Psoas muscle (tissue), 8 donors: ENCODE measurements around the gene TOX4. TPM values are rescaled to one million over a fixed set of nuclear protein-coding genes. Genes with fewer than 3 reads are reported as not detected.
"Not testable (repeated sequence)": the region's sequence is repeated elsewhere in the genome, so short reads cannot be mapped to it uniquely, and the experiment has no call there.

ENCODE experiments used
- ATAC-seq, 4 donors: fragments of 200-7000 bp; cut with Tn5 transposase; one replicate each; pipeline ENCODE4 v1.9.1; 2020; ENCODE audit warnings: moderate library complexity in 3 of 4, mild to moderate bottlenecking in 2 of 4
- DNase-seq, 2 donors: peaks; one replicate each; pipeline ENCODE4 v3.0.0-alpha.2; 2020
- H3K27ac ChIP-seq: fragments of 200-600 bp; one replicate; pipeline ENCODE4 v1.8.0; 2022
- H3K27me3 ChIP-seq, 3 donors: fragments of 200-600 bp in 1 of 3; one replicate each; pipeline versions ENCODE4 v1.6.1 to v1.8.0; 2013 to 2022; ENCODE audit warnings: low read length in 2 of 3, mild to moderate bottlenecking in 2 of 3, moderate library complexity in 1 of 3; ENCODE audit not compliant: insufficient read depth in 3 of 3
- H3K36me3 ChIP-seq, 2 donors: fragments of 200-600 bp in 1 of 2; one replicate each; pipeline versions ENCODE4 v1.6.1 to v1.8.0; 2013 to 2022; ENCODE audit warnings: low read depth in 1 of 2, mild to moderate bottlenecking in 1 of 2, moderate library complexity in 1 of 2; ENCODE audit not compliant: insufficient read depth in 1 of 2
- H3K4me1 ChIP-seq: fragments of 200-600 bp; one replicate; pipeline ENCODE4 v1.8.0; 2022
- H3K4me3 ChIP-seq: fragments of 200-600 bp; one replicate; pipeline ENCODE4 v1.8.0; 2022; ENCODE audit warnings: mild to moderate bottlenecking
- H3K9me3 ChIP-seq: fragments of 200-600 bp; one replicate; pipeline ENCODE4 v1.8.0; 2022
- CTCF ChIP-seq: fragments of 200-600 bp; IDR thresholded peaks from one replicate; pipeline ENCODE4 v1.8.0; 2022; ENCODE audit warnings: antibody characterized with exemption
- WGBS, 3 donors: extraction: QIAGEN DNeasy Blood & Tissue Kit; methylation state at CpG; one replicate each; pipeline versions ENCODE4 v1.1.6 to v1.1.7; 2013; 5-methylcytosine and 5-hydroxymethylcytosine counted together
- intact Hi-C, 2 donors: fragments of 100-400 bp; cut with DNase I; formaldehyde crosslinking; loops; one replicate each; pipeline versions ENCODE4 v1.11.0 to v1.14.2; 2022
- polyA plus RNA-seq, 3 donors: library from polyadenylated mRNA; stranded (reverse); fragments of 200-250 nt; gene quantifications; one replicate each; pipeline ENCODE4 v1.2.3, GENCODE V29; 2013
- total RNA-seq, 4 donors: library from RNA; stranded (reverse); fragmentation: NEBNext Ultra II Directional in 2 of 4; extraction: Animal tissue kit (Norgen Biotek cat#: 25700) in 2 of 4; gene quantifications; one replicate each; pipeline versions ENCODE4 v1.2.1 to v1.2.4, GENCODE V29; 2021 to 2023
- donor health status: healthy with polysubstance abuse.
- donor health status: DM: no; HTN: no; CAD: no; lungs with moderate emphysema.
- donor health status: Bipolar disorder and iron deficiency.
- donor health status: healthy.
- donor health status: DM: yes; HTN: yes; CAD: no.
- donor health status: DM: no; HTN: no; CAD: no.
- donor health status: DM: no; HTN: no; CAD: no.
- donor health status: DM: yes; HTN: yes; CAD: no.

Gene TOX4
- total and polyA plus RNA-seq, 7 donors = 37.0 to 146 (median 98.8) TPM

GRCh38 chr14:21539189-21539940 is 62.4 kb downstream of the TOX4 start:
- ATAC-seq = no peak
- Histone ChIP-seq H3K36me3 (no peaks in the 10 kb centered on the region), H3K27ac (no peak overlapping the region), H3K4me1 (no peaks in the 10 kb centered on the region), H3K9me3 (no peaks in the 10 kb centered on the region), H3K4me3 (no peak overlapping the region), H3K27me3 (peaks cover 0 to 60% (median 6%) of the 10 kb centered on the region in 3 donors)
- intact Hi-C loops = no loop called here
- TF ChIP-seq CTCF = no peak
- no peak for DNase-seq
- 15 to 23% (median 21%) methylated on average over 3 of the region's 3 CpGs for WGBS, 3 donors

DNA sequence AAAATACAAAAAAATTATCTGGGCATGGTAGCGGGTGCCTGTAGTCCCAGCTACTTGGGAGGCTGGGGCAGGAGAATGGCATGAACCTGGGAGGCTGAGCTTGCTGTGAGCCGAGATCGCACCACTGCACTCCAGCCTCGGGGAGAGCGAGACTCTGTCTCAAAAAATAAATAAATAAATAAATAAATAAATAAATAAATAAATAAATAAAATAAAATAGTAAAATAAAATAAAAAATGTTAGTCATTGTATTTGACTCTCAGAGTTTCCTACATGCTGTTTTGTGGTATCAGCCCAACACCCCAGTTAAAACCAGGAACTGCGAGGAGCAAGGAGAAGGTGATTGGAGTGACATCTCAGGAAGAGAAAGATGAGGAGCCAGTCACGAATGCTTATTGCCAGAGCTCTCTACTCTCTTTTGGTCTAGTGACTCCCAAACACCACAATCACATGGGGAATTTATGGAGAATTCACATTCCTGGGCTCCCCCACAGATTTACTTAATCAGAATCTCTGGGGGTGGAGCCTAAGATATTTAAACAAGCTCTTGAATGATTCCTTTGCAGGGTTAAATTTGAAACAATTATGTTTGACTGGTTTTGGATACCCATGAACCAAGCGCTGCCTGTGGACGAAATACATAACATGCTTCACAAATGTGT is 64.5 kb downstream of the TOX4 start:
- intact Hi-C loops = no loop called here
- Histone ChIP-seq H3K36me3 (no peaks in the 10 kb centered on the region), H3K9me3 (no peaks in the 10 kb centered on the region), H3K4me3 (no peak overlapping the region), H3K27me3 (peaks cover 0 to 39% (median 3%) of the 10 kb centered on the region in 3 donors), H3K4me1 (no peaks in the 10 kb centered on the region), H3K27ac (no peak overlapping the region)
- DNase-seq (no peak), ATAC-seq (no peak)
- WGBS, 3 donors = 79 to 85% (median 82%) methylated on average over 9 of the region's 9 CpGs
- TF ChIP-seq CTCF = no peak

- Histone ChIP-seq H3K4me3 (no peak overlapping the region), H3K9me3 (no peaks in the 10 kb centered on the region)
Measured at GRCh38 chr14:21543521-21543960, 66.5 kb downstream of the TOX4 start.

GRCh38 chr14:21543963-21544362 is 67.0 kb downstream of the TOX4 start:
- Histone ChIP-seq H3K9me3 (no peaks in the 10 kb centered on the region), H3K4me1 (no peaks in the 10 kb centered on the region), H3K36me3 (no peaks in the 10 kb centered on the region), H3K27me3 (peaks cover 0 to 16% (median 1%) of the 10 kb centered on the region in 3 donors), H3K27ac (no peak overlapping the region), H3K4me3 (no peak overlapping the region)
- TF ChIP-seq CTCF = no peak
- 53 to 56% (median 55%) methylated on average over 5 of the region's 5 CpGs for WGBS, 3 donors
- ATAC-seq = no peak
- no peak for DNase-seq
- intact Hi-C loops = no loop called here

More at GRCh38 chr14:21543521-21543960, 66.5 kb downstream of the TOX4 start:
- no peak for ATAC-seq
- no peaks in the 10 kb centered on the region for H3K4me1 ChIP-seq
- WGBS, 3 donors = 30 to 35% (median 33%) methylated on average over 7 of the region's 7 CpGs
- H3K27me3 ChIP-seq = peaks cover 0 to 20% (median 1%) of the 10 kb centered on the region in 3 donors
- H3K36me3 ChIP-seq = no peaks in the 10 kb centered on the region
- no peak for DNase-seq
- no peak for TF ChIP-seq CTCF
- intact Hi-C loops = no loop called here
- no peak overlapping the region for H3K27ac ChIP-seq

DNA sequence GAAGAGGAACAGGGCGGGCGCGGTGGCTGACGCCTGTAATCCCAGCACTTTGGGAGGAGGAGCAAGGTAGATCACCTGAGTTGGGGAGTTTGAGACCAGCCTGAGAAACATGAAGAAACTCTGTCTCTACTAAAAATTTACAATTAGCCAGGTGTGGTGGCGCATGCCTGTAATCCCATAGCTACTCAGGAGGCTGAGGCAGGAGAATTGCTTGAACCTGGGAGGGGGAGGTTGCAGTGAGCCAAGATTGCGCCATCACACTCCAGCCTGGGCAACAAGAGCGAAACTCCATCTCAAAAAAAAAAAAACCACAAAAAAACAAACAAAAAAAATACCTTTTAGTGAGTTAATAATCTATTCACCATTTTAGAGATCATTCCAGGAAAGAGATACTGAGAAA is 67.6 kb downstream of the TOX4 start:
- DNase-seq, ATAC-seq, H3K36me3 ChIP-seq, H3K27ac ChIP-seq, H3K9me3 ChIP-seq, H3K27me3 ChIP-seq, intact Hi-C loops, H3K4me3 ChIP-seq, H3K4me1 ChIP-seq: not testable (repeated sequence)
- WGBS, 3 donors = 90 to 98% (median 90%) methylated on average over 7 of the region's 7 CpGs

Other genes with a start within 250 kb of the TOX4 start
- gene HNRNPC, start 207.8 kb upstream of the TOX4 start, total RNA-seq = 100 to 1,000 TPM; 217 to 310 (median 245) TPM
- gene HNRNPC, start 207.8 kb upstream of the TOX4 start, polyA plus RNA-seq = 100 to 1,000 TPM; 215 to 290 (median 282) TPM
- not detected for gene RPGRIP1, start 197.1 kb upstream of the TOX4 start, total RNA-seq
- under 1 TPM in 2 of 3 donors, not detected in 1; 0.04 to 0.15 TPM for gene RPGRIP1, start 197.1 kb upstream of the TOX4 start, polyA plus RNA-seq
- gene SUPT16H, start 93.2 kb upstream of the TOX4 start, total RNA-seq = 10 to 100 TPM; 23.6 to 29.2 (median 26.8) TPM
- gene SUPT16H, start 93.2 kb upstream of the TOX4 start, polyA plus RNA-seq = 10 to 100 TPM; 24.8 to 42.0 (median 32.2) TPM
- 10 to 100 TPM; 27.1 to 40.1 (median 36.1) TPM for gene CHD8, start 21.1 kb upstream of the TOX4 start, total RNA-seq
- gene CHD8, start 21.1 kb upstream of the TOX4 start, polyA plus RNA-seq = 10 to 100 TPM; 11.5 to 23.6 (median 18.2) TPM
- 10 to 100 TPM in 1 of 4 donors, 1 to 10 TPM in 3; 5.7 to 11.1 (median 7.4) TPM for gene RAB2B, start 236 bp upstream of the TOX4 start, total RNA-seq
- 1 to 10 TPM; 3.6 to 7.9 (median 5.1) TPM for gene RAB2B, start 236 bp upstream of the TOX4 start, polyA plus RNA-seq
- 10 to 100 TPM; 17.5 to 22.1 (median 20.6) TPM for gene METTL3, start 34.1 kb downstream of the TOX4 start, total RNA-seq
- 10 to 100 TPM; 17.8 to 43.9 (median 26.7) TPM for gene METTL3, start 34.1 kb downstream of the TOX4 start, polyA plus RNA-seq
- 1 to 10 TPM in 3 of 4 donors, under 1 TPM in 1; 0.87 to 3.8 (median 1.7) TPM for gene SALL2, start 49.2 kb downstream of the TOX4 start, total RNA-seq
- under 1 TPM; 0.33 to 0.93 (median 0.62) TPM for gene SALL2, start 49.2 kb downstream of the TOX4 start, polyA plus RNA-seq
- not detected for gene OR10G3, start 102.9 kb downstream of the TOX4 start, total RNA-seq
- not detected for gene OR10G3, start 102.9 kb downstream of the TOX4 start, polyA plus RNA-seq
- gene OR10G2, start 157.7 kb downstream of the TOX4 start, total RNA-seq = not detected
- not detected for gene OR10G2, start 157.7 kb downstream of the TOX4 start, polyA plus RNA-seq
- gene OR4E2, start 176.6 kb downstream of the TOX4 start, total RNA-seq = not detected
- not detected for gene OR4E2, start 176.6 kb downstream of the TOX4 start, polyA plus RNA-seq
- not detected for gene OR4E1, start 196.6 kb downstream of the TOX4 start, total RNA-seq
- gene OR4E1, start 196.6 kb downstream of the TOX4 start, polyA plus RNA-seq = not detected